Ovary (tissue), 3 donors: ENCODE data around the gene CFAP61.

Experiments used
- EP300 ChIP-seq: sonication (generic); formaldehyde crosslinking; IDR thresholded peaks from one replicate; pipeline ENCODE4 v1.6.1; 2017; ENCODE audit warnings: antibody characterized with exemption
- POLR2A ChIP-seq: fragments of 450-650 bp; IDR thresholded peaks from one replicate; pipeline ENCODE4 v1.6.1; 2017; ENCODE audit warnings: antibody characterized with exemption, mild to moderate bottlenecking, moderate library complexity
- TF ChIP-seq, protein P1 (sequence below), 3 donors: fragments of 450-650 bp in 2 of 3; fragments of 200-600 bp in 1 of 3; IDR thresholded peaks; one replicate each; pipeline versions ENCODE4 v1.5.1 to v1.8.0; 2016 to 2022; ENCODE audit warnings: antibody characterized with exemption in 3 of 3, mild to moderate bottlenecking in 1 of 3
- donor health status: DM: no; HTN: no; CAD: no.

DNA sequence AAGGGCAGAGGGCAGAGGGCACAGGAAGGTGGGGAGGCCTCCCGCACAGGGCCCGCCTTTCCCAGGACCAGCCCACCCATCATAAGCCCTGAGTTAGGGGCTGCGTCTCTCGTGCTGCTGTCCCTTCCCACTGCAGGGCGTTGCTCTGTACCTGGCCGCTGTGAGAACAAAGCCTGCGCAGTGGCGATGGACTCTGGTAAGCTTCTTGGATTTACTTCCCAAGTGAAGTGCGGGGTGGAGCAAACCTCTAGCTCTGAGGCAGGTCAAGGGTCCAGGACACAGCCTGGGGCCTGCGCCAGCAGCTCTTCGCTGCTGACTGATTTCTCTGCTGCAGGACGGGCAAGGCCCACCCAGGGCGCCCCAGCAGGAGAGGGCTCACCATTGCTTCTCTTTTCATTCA, 339.4 kb downstream of the CFAP61 start:
- TF ChIP-seq, protein P1, sequence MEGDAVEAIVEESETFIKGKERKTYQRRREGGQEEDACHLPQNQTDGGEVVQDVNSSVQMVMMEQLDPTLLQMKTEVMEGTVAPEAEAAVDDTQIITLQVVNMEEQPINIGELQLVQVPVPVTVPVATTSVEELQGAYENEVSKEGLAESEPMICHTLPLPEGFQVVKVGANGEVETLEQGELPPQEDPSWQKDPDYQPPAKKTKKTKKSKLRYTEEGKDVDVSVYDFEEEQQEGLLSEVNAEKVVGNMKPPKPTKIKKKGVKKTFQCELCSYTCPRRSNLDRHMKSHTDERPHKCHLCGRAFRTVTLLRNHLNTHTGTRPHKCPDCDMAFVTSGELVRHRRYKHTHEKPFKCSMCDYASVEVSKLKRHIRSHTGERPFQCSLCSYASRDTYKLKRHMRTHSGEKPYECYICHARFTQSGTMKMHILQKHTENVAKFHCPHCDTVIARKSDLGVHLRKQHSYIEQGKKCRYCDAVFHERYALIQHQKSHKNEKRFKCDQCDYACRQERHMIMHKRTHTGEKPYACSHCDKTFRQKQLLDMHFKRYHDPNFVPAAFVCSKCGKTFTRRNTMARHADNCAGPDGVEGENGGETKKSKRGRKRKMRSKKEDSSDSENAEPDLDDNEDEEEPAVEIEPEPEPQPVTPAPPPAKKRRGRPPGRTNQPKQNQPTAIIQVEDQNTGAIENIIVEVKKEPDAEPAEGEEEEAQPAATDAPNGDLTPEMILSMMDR (IDR thresholded peaks at IDR 0.05): no peak
- no peak for TF ChIP-seq POLR2A
- no peak for TF ChIP-seq EP300
